Cerebellar cortex (tissue), 1 donor: ENCODE data around the gene PPOX.
A peak's percentile ranks its signal among the peaks of the same experiment; 100 is the strongest.

Source experiments
- DNase-seq: peaks from one replicate; pipeline ENCODE4 v3.0.0-alpha.2; 2015; ENCODE audit warnings: low spot score

Gene PPOX

GRCh38 chr1:161165742-161166668 is at the start of gene PPOX:
Gene PPOX (plus strand): TSS chr1:161166426. CDS start chr1:161166848, 422 bp downstream.
- peak; percentile 99 for DNase-seq

DNA sequence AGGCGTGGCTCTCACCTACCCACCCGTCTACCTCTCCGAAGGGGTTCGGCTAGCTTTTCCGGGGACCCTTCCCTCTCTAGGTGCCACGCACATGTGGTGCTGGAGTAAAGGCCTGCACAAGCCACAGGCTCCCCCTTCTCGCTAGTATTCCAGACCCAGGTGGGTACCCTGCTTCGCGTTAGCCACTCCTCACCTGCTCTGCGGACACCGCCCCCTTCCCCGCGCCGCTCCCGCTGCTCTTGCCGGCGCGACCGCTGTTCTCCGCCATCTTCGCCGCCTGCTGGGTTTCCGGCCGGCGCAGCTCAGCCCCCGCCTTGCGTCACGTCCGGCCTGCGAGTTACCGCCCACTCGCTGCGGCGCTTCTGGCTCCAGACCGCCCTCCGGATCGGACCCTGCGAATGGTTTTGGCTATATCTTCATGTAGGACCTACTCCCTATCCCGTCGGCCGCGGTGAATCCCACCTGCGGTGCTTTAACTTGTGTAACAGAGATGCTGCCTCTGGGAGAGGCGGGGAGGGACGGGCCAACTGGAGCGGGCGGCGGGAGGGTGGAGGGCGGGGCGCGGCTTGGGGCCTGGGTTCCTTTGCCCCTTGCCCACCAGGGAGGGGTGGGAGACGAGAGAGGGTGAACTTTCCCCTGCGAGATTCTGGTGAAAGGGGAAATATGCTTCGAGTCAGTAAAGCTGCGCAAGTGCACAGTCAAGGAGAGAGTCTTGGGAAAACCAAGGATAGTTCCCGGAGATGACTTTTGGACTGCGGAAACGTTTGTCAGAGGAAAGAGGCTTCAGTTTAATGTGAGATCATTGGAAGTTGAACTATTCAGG is 48.3 kb upstream of the PPOX start, which contains the start of the genes NIT1 and PFDN2:
TSS of gene NIT1 (plus strand) at position 347 of the 823 bp plus-strand sequence. CDS start at position 419, 72 bp downstream.
TSS of gene PFDN2 (minus strand) at position 279 of the 823 bp plus-strand sequence. CDS start at position 268, 11 bp downstream.
- peak; percentile 88 for DNase-seq

- peak; percentile 66 for DNase-seq
These were observed 46.9 kb upstream of the PPOX start for GRCh38 chr1:161119092-161119903.

DNA sequence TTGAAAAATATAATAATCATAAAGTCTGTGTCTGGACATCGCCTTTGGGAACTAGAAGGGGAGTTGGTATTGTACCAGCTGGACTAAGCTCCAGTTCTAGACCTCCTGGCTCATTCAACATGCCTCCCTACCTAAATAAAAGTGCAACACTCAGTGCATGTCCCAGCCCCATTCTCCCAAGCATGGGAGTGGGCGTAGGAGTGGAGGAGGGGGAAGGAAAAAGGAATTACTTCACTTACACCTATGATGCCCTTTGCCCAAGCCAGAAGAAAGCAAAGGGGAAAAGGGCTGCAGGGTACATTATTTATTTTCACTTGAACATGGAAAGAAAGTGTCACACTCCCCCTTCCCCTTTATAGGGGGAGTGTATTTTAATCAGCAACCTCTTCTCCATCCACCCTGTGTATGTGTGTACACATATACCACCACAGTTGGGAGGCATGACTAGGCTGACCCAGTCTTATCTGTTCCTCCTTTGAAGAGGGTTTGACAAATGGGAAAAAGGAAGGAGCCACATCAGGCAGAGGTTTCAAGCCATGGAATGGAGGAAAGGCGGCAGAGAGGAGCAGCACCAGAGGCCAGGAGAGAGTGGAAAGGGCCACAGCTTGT is 45.1 kb upstream of the PPOX start:
- no peak for DNase-seq

DNA sequence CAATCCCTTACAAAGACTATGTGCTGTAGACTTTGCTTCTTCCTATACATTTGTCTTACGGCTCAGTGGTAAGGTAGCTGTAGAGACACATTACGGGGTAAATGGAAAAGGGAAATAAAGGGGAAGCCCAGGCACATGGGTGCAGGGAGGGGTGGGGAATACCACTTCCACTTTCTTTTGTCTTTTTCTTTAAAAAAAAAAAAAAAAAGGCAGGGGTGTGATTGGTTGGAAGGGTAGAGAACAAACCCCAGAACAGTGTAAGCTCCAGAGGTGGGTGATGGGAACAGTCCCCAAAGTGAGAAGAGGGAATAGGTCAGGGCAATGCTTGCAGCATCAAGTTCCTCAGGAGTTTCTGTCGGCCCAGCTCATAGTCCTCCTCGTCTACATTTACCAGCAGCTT is 44.4 kb upstream of the PPOX start:
- DNase-seq, result no peak

GRCh38 chr1:161122967-161123366 is 43.3 kb upstream of the PPOX start:
- no peak for DNase-seq

- no peak for DNase-seq
These were observed 38.6 kb upstream of the PPOX start for GRCh38 chr1:161127649-161128048.

DNA sequence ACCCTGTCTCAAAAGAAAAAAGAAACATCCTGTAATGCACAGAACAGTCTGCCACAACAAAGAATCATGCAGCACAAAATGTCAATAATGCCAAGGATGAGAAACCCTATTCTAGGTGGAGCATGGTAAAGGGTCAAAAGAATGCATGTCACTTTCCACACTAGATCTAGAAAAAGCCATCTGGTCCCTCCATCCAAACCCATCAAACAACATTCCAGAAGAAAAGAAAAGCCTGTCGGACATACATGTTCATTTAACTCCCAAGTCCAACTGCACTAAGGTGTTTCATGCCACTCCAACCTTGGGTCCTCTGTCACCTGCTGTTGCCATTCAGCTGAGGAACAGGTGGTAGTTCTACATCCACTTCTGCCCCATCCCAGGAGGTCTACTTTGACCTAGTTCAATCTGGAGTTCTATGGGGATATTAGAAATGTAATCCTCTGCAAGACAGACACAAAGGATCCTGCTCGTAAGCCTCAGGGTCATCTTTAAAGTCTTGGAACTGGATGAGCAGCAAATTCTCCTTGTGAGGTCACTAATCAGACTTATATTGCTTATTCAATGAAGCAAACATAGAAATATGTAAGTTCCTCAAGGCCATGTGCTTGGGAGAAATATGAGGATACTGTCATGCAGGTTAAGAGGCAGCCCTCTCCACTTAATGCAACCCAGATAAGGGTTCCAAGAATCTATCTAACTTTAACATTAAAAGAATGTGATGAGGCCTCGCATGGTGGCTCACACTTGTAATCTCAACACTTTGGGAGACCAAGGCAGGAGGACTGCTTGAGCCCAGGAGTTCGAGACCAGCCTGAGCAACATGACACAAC is 37.4 kb upstream of the PPOX start:
- no peak for DNase-seq

DNA sequence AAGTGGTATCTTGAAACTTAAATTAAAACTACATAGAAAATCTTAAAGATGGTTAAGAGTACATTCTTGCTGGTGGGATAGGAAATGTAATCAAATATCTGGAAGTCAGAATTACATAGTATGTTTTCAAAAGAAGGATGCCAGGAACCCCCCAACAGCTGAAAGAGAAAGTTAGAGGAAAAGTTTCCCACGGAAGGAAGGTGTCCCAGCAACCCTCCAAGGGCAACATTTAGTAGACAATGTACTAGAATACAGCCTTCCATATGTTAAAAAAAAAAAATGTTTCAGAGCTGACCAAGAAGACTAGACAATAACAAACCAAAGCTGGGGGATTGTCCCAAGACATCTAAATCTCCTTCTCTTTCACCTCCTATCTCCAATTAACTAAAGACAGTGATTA is 36.0 kb upstream of the PPOX start:
- DNase-seq, result no peak

DNA sequence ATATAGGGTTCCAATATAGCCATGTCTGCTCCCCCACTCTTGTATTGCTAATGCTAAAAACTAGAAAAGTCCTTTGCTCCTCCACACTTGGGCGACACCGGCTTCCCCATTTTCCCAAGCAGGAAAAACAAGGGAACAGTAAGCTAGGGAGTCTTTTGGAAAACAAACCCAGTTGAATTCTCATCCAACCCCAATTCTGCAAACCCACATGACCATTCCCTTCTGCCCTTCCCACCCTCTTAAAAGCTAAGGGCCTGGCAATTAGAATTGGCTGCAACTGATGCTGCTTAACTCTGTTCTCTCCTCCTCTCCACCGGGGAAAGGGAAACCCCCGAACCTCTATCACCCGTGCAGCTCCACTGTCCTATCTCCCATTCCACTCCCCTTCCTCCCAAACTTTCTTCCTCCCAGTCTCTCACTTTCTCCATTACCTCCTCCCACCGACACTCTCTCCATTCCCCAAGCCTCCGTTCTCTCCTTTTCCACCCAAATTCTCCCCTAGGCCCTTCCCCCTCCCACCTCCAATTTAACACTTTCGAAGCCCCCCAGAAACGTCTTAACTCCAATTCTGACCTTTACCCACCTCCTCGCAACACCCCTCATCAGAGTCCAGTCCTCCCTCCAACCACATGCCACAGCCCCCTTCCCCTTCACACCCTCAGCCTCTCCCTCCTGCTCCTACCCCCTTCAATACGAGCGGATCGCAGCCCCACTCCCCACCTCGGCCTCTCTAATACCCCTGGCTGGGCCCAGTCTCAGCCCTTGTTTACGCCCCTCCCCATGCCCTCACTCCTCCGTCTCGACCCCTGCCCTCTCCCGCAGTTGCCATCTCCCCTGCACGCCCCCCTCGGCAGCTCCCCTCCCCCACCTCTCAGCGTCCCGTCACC is 34.5 kb upstream of the PPOX start:
- peak; percentile 32 for DNase-seq

- peak; percentile 98 for DNase-seq
These were observed 33.6 kb upstream of the PPOX start, which contains the start of gene DEDD for GRCh38 chr1:161132410-161133219. Gene DEDD (minus strand): TSS chr1:161132667. CDS start chr1:161124462, 8,205 bp downstream.

- DNase-seq, result no peak
These were observed 32.9 kb upstream of the PPOX start for GRCh38 chr1:161133220-161133740.

- no peak for DNase-seq
These were observed 28.3 kb upstream of the PPOX start for GRCh38 chr1:161137881-161138280.

GRCh38 chr1:161138431-161138830 is 27.8 kb upstream of the PPOX start:
- no peak for DNase-seq

- peak; percentile 41 for DNase-seq
These were observed 26.5 kb upstream of the PPOX start for GRCh38 chr1:161139766-161140165.

DNA sequence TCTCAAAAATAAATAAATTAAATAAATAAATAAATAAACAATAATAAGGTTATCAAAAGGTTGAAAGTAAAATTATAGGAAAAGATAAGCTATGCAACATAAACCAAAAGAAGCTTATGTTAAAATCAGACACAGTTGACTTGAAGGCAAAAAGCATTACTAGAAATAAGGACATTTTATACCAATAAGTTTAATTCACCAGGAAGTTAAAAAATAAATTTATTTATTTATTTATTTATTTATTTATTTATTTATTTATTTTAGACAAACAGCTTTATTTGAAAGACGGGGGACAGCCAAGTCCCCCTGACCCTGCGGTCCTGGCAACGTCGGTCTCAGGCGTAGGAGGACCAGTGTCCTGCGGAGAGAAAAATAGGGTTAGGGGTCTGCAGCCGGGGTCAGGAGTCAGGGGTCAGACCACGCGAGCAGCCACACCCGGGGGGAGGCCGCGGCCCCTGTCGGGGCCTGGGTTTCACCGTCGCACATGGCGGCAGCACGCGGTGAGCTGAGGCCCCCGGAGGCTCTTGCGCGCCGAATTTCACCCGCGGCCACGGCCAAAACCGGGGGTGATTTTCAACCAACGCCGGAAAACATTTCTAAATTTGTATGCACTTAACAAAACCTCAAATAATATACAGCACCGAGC is 25.3 kb upstream of the PPOX start:
- no peak for DNase-seq

GRCh38 chr1:161145832-161146231 is 20.4 kb upstream of the PPOX start:
- DNase-seq, result no peak

- DNase-seq, result no peak
These were observed 13.1 kb upstream of the PPOX start for GRCh38 chr1:161153176-161153575.
